ENCODE measurements around the gene GRIPAP1. TPM values are rescaled to one million over a fixed set of nuclear protein-coding genes. Genes with fewer than 3 reads are reported as not detected.

Gene GRIPAP1
- total RNA-seq, 1 donor = 15.6 TPM

- H3K4me2 ChIP-seq (ENCODE audit: insufficient read depth, low read length) = no peak overlapping the region
- H4K20me1 ChIP-seq (ENCODE audit: insufficient read depth, low read length) = no peaks in the 10 kb centered on the region
- H2AFZ ChIP-seq (ENCODE audit: low read length) = no peak overlapping the region
- peaks cover 8% of the 10 kb centered on the region for H3K36me3 ChIP-seq (ENCODE audit: insufficient read depth, low read length)
- DNase-seq (ENCODE audit: insufficient read length, low spot score, missing footprints) = no peak
- H3K79me2 ChIP-seq (ENCODE audit: insufficient read depth, low read length) = no peaks in the 10 kb centered on the region
- H3K4me1 ChIP-seq (ENCODE audit: insufficient read depth, low read length) = peaks cover 3% of the 10 kb centered on the region
- H3K9me3 ChIP-seq (ENCODE audit: low read depth, low read length) = no peaks in the 10 kb centered on the region
- no peak for TF ChIP-seq CTCF (IDR thresholded peaks at IDR 0.05; ENCODE audit: extremely low read depth, low read depth, low read length)
- H3K27ac ChIP-seq (ENCODE audit: low read depth, low read length) = no peak overlapping the region
- no peaks in the 10 kb centered on the region for H3K27me3 ChIP-seq (ENCODE audit: insufficient read depth, low read length)
- no peak overlapping the region for H3K4me3 ChIP-seq (ENCODE audit: insufficient read depth, low read length)
Observed at GRCh38 chrX:48974574-48974973, 27.5 kb downstream of the GRIPAP1 start.

GRCh38 chrX:48974033-48974432, 28.0 kb downstream of the GRIPAP1 start:
- H3K4me1 ChIP-seq (ENCODE audit: insufficient read depth, low read length) = peaks cover 3% of the 10 kb centered on the region
- no peaks in the 10 kb centered on the region for H3K27me3 ChIP-seq (ENCODE audit: insufficient read depth, low read length)
- H3K9me3 ChIP-seq (ENCODE audit: low read depth, low read length) = no peaks in the 10 kb centered on the region
- no peak overlapping the region for H3K4me2 ChIP-seq (ENCODE audit: insufficient read depth, low read length)
- no peak overlapping the region for H3K4me3 ChIP-seq (ENCODE audit: insufficient read depth, low read length)
- H2AFZ ChIP-seq (ENCODE audit: low read length) = no peak overlapping the region
- H4K20me1 ChIP-seq (ENCODE audit: insufficient read depth, low read length) = no peaks in the 10 kb centered on the region
- DNase-seq (ENCODE audit: insufficient read length, low spot score, missing footprints) = peak; percentile 75
- H3K79me2 ChIP-seq (ENCODE audit: insufficient read depth, low read length) = no peaks in the 10 kb centered on the region
- H3K27ac ChIP-seq (ENCODE audit: low read depth, low read length) = no peak overlapping the region
- peaks cover 8% of the 10 kb centered on the region for H3K36me3 ChIP-seq (ENCODE audit: insufficient read depth, low read length)
- no peak for TF ChIP-seq CTCF (IDR thresholded peaks at IDR 0.05; ENCODE audit: extremely low read depth, low read depth, low read length)

- Histone ChIP-seq H3K4me3 (ENCODE audit: insufficient read depth, low read length) (peak overlapping the region; percentile 64), H3K4me2 (ENCODE audit: insufficient read depth, low read length) (peak overlapping the region; percentile 75), H3K27me3 (ENCODE audit: insufficient read depth, low read length) (no peaks in the 10 kb centered on the region), H3K4me1 (ENCODE audit: insufficient read depth, low read length) (peaks cover 5% of the 10 kb centered on the region), H3K9me3 (ENCODE audit: low read depth, low read length) (no peaks in the 10 kb centered on the region), H3K36me3 (ENCODE audit: insufficient read depth, low read length) (peaks cover 4% of the 10 kb centered on the region), H4K20me1 (ENCODE audit: insufficient read depth, low read length) (no peaks in the 10 kb centered on the region), H2AFZ (ENCODE audit: low read length) (no peak overlapping the region), H3K27ac (ENCODE audit: low read depth, low read length) (no peak overlapping the region), H3K79me2 (ENCODE audit: insufficient read depth, low read length) (no peaks in the 10 kb centered on the region)
- peak; percentile 94 for DNase-seq (ENCODE audit: insufficient read length, low spot score, missing footprints)
- peak; percentile 63 for TF ChIP-seq CTCF (IDR thresholded peaks at IDR 0.05; ENCODE audit: extremely low read depth, low read depth, low read length)
Observed at GRCh38 chrX:48972220-48973164, 29.6 kb downstream of the GRIPAP1 start.

Measured in osteoblast (primary cell).